Activated CD8-positive, alpha-beta T cell treated with anti-CD3 and anti-CD28 coated beads, Interleukin-2, amount 10 ng/mL, durations not matched to agents 7 days and 5 days (primary cell): Measurements from ENCODE around the gene SH2D4B. TPM values are rescaled to one million over a fixed set of nuclear protein-coding genes. Genes with fewer than 3 reads are reported as not detected.

Source experiments
- ATAC-seq: fragments of 150-1000 bp; cut with Tn5 transposase; one replicate; pipeline ENCODE4 v1.10.0; 2021; ENCODE audit warnings: moderate library complexity
- CTCF ChIA-PET: fragments of 350-600 bp; sonication (Branson Sonifier 250); formaldehyde crosslinking; loops from one replicate; lab custom pipeline; 2021; ENCODE audit warnings: antibody characterized with exemption; lab: Charles Lee
- POLR2A ChIA-PET: fragments of 350-600 bp; sonication (Branson Sonifier 250); formaldehyde crosslinking; loops from one replicate; lab custom pipeline; 2021; ENCODE audit warnings: antibody characterized with exemption; lab: Charles Lee
- DNase-seq: peaks from one replicate; pipeline ENCODE4 v3.0.0-alpha.2; 2020
- H3K27ac Mint-ChIP-seq: one replicate; pipeline ENCODE4 v1.8.0; 2021; ENCODE audit warnings: mild to moderate bottlenecking, mixed read lengths
- H3K27me3 Mint-ChIP-seq: one replicate; pipeline ENCODE4 v1.8.0; 2021; ENCODE audit warnings: low read depth, mixed read lengths
- H3K36me3 Mint-ChIP-seq: one replicate; pipeline ENCODE4 v1.8.0; 2021; ENCODE audit warnings: low read depth, mixed read lengths
- H3K4me1 Mint-ChIP-seq: one replicate; pipeline ENCODE4 v1.8.0; 2021; ENCODE audit warnings: low read depth, mixed read lengths
- H3K4me3 Mint-ChIP-seq: one replicate; pipeline ENCODE4 v1.8.0; 2021; ENCODE audit warnings: mild to moderate bottlenecking, mixed read lengths
- H3K9me3 Mint-ChIP-seq: one replicate; pipeline ENCODE4 v1.8.0; 2022; ENCODE audit warnings: mixed read lengths; ENCODE audit not compliant: insufficient read depth
- total RNA-seq, 2 experiments: library from RNA; stranded (reverse); gene quantifications; one replicate each; pipeline ENCODE4 v1.2.3, GENCODE V29; 2021

The SH2D4B gene
- total RNA-seq, 2 experiments from 2014 or later = 0.13 to 0.21 TPM

DNA sequence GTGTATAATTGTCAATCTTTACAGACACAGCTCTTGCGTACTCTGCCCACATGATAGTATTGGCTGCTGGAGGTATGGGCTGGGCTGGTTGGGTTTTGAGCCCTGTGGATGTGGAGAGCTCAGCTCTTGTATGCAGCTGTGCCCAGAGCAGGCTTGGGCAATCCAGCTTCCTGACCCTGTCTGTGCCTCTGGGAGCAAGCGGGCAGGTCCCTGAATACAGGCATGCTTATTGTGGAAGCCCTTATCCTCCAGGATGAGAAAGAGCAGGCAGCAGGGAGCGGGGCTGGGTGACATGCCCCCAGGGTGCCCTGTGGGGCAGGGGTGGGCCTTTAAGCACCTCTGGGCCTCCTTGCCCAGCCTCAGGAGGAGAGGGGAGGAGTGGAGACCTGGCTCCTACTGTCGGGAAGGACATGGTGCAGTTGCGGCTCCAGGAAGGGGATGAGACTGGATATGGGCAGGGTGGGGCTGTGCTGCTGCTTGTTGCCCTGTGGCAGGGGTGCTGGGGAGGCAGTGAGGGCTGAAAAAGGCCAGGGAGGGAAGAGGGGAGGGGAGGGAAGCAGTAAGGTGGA lies 32.7 kb upstream of the SH2D4B start:
- Mint-ChIP-seq H3K4me1 (peaks cover 72% of the 10 kb centered on the region), H3K4me3 (no peak overlapping the region), H3K27me3 (no peaks in the 10 kb centered on the region), H3K27ac (peak overlapping the region; percentile 87), H3K9me3 (no peaks in the 10 kb centered on the region), H3K36me3 (peaks cover 60% of the 10 kb centered on the region)
- ChIA-PET POLR2A (interaction anchor here (0.9 to 2.1 kb wide), 6 partner anchors 33 to 127 kb away, joined by 3 to 14 read pairs (median 4); no protein-coding TSS in a partner anchor), CTCF (interaction anchor here (0.6 to 22.0 kb wide), 39 partner anchors 8 to 419 kb away, joined by 3 to 1113 read pairs (median 8); partner anchors contain the start of genes PRXL2A and TSPAN14)
- ATAC-seq = peak; percentile 4
- no peak for DNase-seq

DNA sequence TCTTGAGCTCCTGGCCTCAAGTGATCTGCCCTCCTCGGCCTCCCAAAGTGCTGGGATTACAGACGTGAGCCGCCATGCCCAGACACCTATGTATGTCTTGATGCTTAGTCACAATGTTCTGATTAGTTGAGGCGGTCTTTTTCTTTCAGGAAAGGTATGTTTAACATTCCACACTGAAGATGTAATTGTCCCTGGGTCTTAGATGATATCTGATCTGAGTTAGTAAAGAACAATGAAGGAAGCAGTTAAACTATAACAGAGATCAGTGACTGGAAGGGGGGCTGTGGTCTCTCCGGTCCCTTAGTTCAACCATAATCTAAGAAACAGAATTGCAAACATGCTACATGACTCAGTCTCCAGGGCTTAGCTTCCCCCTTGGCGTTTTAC lies 31.5 kb upstream of the SH2D4B start:
- H3K27ac Mint-ChIP-seq = no peak overlapping the region
- H3K9me3 Mint-ChIP-seq = no peaks in the 10 kb centered on the region
- H3K4me3 Mint-ChIP-seq = no peak overlapping the region
- H3K36me3 Mint-ChIP-seq = peaks cover 63% of the 10 kb centered on the region
- DNase-seq (no peak), ATAC-seq (no peak)
- POLR2A ChIA-PET = interaction anchor here (0.9 to 2.1 kb wide), 5 partner anchors 34 to 62 kb away, joined by 3 to 14 read pairs (median 5); no protein-coding TSS in a partner anchor
- CTCF ChIA-PET = interaction anchor here (0.6 to 22.0 kb wide), 35 partner anchors 7 to 133 kb away, joined by 3 to 1113 read pairs (median 9); partner anchors contain the start of genes PRXL2A and TSPAN14
- no peaks in the 10 kb centered on the region for H3K27me3 Mint-ChIP-seq
- peaks cover 73% of the 10 kb centered on the region for H3K4me1 Mint-ChIP-seq

DNA sequence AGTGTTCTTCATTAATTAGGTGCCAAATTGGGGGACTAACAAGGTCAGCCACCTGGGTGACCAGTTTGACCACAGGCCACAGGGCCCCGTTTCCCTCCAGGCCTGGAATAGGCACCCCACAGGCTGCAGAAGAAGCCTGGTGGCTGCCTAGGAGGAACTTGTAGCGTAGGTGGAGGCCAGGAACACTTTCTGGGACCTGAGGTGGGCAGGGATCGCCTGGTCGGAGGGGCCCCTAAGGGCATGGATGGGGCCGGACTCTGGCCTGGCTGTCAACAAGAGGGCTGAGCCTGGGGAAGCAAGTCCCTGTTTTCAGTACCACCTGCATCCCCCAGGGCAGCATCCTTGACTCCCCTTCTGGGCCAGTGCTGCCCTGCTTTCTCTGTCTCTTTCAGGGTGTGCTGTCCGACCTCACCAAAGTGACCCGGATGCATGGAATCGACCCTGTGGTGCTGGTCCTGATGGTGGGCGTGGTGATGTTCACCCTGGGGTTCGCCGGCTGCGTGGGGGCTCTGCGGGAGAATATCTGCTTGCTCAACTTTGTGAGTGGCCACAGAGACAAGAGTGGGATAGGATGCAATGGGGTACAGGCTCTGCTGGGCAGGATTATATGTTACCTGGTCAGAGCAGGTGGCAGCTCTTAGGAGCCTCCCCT lies 30.7 kb upstream of the SH2D4B start:
- H3K4me1 Mint-ChIP-seq = peaks cover 73% of the 10 kb centered on the region
- H3K27ac Mint-ChIP-seq = peak overlapping the region; percentile 20
- H3K36me3 Mint-ChIP-seq = peaks cover 65% of the 10 kb centered on the region
- H3K9me3 Mint-ChIP-seq = no peaks in the 10 kb centered on the region
- ATAC-seq (no peak), DNase-seq (no peak)
- H3K27me3 Mint-ChIP-seq = no peaks in the 10 kb centered on the region
- POLR2A ChIA-PET = no interaction called here
- CTCF ChIA-PET = interaction anchor here (2.1 to 22.0 kb wide), 3 partner anchors 49 to 124 kb away, joined by 5 to 1113 read pairs (median 57); partner anchors contain the start of gene TSPAN14
- no peak overlapping the region for H3K4me3 Mint-ChIP-seq

DNA sequence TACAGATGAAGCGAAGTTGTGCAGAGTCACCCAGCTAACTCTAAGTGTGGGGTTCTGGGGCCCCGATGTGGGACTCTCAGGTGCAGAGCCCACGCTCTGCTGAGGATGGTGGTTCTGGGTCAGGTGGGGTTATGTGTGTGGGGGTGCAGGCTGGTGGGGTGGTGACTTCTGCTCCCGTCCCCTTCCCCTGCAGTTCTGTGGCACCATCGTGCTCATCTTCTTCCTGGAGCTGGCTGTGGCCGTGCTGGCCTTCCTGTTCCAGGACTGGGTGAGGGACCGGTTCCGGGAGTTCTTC lies 28.6 kb upstream of the SH2D4B start:
- POLR2A ChIA-PET = interaction anchor here (0.8 to 1.0 kb wide), 2 partner anchors 39 to 65 kb away, joined by 3 to 5 read pairs; no protein-coding TSS in a partner anchor
- Mint-ChIP-seq H3K27ac (no peak overlapping the region), H3K4me3 (no peak overlapping the region), H3K9me3 (no peaks in the 10 kb centered on the region), H3K27me3 (no peaks in the 10 kb centered on the region), H3K4me1 (peaks cover 57% of the 10 kb centered on the region), H3K36me3 (peaks cover 71% of the 10 kb centered on the region)
- DNase-seq (no peak), ATAC-seq (no peak)
- CTCF ChIA-PET = interaction anchor here (0.8 to 22.0 kb wide), 4 partner anchors 51 to 126 kb away, joined by 3 to 1113 read pairs (median 4); partner anchors contain the start of gene TSPAN14

DNA sequence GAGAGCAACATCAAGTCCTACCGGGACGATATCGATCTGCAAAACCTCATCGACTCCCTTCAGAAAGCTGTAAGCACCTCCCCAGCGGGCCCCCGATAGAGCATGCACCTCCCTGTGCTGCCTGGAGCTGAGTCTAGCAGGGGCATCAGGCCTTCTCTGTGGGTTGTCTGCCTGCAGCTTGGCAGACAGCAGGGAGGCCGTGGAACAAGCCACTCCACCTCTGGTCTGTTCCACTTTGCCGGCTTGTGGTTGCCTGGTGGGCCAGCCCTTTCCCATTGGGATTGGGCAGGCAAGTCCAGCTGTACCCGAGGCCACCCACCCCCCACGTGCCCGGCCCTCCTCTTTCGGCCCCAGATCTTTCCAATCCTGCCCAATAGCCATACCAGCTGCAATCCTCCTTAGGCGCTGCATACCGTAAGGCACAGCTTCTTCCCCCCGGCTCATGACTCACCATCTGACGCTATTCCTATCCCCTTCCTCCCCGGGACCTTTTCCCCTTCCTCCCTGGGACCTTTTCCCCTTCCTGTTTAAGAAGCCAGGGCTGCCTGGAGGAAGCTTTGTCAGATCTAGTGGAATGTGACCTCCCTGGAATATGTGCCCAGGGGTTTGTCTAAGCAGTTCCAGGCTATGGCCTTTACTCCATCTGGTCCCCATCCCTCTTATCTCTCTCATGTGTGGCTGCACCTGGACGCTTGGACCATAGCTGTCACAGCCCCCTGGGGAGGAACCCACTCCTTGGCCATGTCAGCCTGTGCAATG lies 28.1 kb upstream of the SH2D4B start:
- no peaks in the 10 kb centered on the region for H3K9me3 Mint-ChIP-seq
- CTCF ChIA-PET = interaction anchor here (0.8 to 22.0 kb wide), 4 partner anchors 22 to 127 kb away, joined by 3 to 1113 read pairs (median 4); partner anchors contain the start of gene TSPAN14
- no peak for DNase-seq
- no peak for ATAC-seq
- peaks cover 52% of the 10 kb centered on the region for H3K4me1 Mint-ChIP-seq
- H3K27ac Mint-ChIP-seq = peak overlapping the region; percentile 28
- H3K36me3 Mint-ChIP-seq = peaks cover 73% of the 10 kb centered on the region
- POLR2A ChIA-PET = interaction anchor here (0.8 to 1.0 kb wide), 2 partner anchors 39 to 66 kb away, joined by 3 to 5 read pairs; no protein-coding TSS in a partner anchor
- H3K27me3 Mint-ChIP-seq = no peaks in the 10 kb centered on the region
- H3K4me3 Mint-ChIP-seq = no peak overlapping the region

DNA sequence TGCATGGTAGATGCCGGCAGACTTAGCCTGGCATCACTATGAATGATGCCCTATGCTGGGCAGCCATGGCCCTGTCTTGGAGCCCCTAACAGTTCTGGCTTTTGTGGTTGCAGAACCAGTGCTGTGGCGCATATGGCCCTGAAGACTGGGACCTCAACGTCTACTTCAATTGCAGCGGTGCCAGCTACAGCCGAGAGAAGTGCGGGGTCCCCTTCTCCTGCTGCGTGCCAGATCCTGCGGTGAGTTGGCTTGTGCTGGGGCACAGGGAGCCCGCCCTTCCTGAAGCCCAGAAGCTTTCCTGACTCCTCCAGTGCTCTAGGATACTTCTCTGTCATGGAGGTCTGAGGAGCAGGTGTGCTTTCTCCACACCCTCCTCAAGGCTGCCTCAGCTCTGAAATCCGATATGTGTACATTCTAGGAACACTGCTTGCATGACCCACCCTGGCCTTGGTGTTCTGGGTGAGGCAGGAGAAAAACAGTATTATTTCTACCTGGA lies 25.6 kb upstream of the SH2D4B start:
- H3K27me3 Mint-ChIP-seq = no peaks in the 10 kb centered on the region
- peaks cover 76% of the 10 kb centered on the region for H3K36me3 Mint-ChIP-seq
- H3K4me3 Mint-ChIP-seq = peak overlapping the region; percentile 40
- DNase-seq (no peak), ATAC-seq (no peak)
- H3K27ac Mint-ChIP-seq = peak overlapping the region; percentile 91
- H3K9me3 Mint-ChIP-seq = no peaks in the 10 kb centered on the region
- ChIA-PET POLR2A (interaction anchor here (0.7 to 1.7 kb wide), 6 partner anchors 12 to 68 kb away, joined by 4 to 8 read pairs (median 4); no protein-coding TSS in a partner anchor), CTCF (interaction anchor here (1.0 to 22.0 kb wide), 17 partner anchors 8 to 151 kb away, joined by 3 to 1113 read pairs (median 8); partner anchors contain the start of genes PRXL2A and TSPAN14)
- H3K4me1 Mint-ChIP-seq = peaks cover 49% of the 10 kb centered on the region

DNA sequence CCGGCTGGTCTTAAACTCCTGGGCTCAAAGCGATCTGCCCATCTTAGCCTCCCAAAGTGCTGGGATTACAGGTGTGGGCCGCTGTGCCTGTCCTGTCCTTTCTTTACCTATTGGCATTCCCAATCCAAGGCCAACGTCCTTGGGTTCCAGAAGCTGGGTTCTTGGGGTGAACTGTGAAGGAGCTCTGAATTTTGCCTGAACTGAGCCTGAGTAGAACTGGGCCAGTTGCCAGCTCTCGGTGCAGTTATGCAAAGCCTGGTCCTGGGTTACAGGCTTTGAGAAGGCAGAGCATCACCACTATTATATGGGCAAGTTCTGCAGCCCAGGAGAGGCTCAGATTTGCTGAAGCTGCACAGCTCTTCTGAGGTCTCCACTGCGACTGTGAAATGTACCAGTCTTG lies 24.6 kb upstream of the SH2D4B start:
- H3K4me1 Mint-ChIP-seq = peaks cover 58% of the 10 kb centered on the region
- ChIA-PET CTCF (interaction anchor here (1.1 to 22.0 kb wide), 5 partner anchors 9 to 131 kb away, joined by 3 to 1113 read pairs (median 31); partner anchors contain the start of gene TSPAN14), POLR2A (interaction anchor here (0.6 to 1.1 kb wide), 3 partner anchors 15 to 53 kb away, joined by 3 read pairs; no protein-coding TSS in a partner anchor)
- H3K4me3 Mint-ChIP-seq = no peak overlapping the region
- H3K36me3 Mint-ChIP-seq = peaks cover 79% of the 10 kb centered on the region
- DNase-seq = no peak
- H3K9me3 Mint-ChIP-seq = no peaks in the 10 kb centered on the region
- ATAC-seq = no peak
- no peaks in the 10 kb centered on the region for H3K27me3 Mint-ChIP-seq
- H3K27ac Mint-ChIP-seq = no peak overlapping the region

DNA sequence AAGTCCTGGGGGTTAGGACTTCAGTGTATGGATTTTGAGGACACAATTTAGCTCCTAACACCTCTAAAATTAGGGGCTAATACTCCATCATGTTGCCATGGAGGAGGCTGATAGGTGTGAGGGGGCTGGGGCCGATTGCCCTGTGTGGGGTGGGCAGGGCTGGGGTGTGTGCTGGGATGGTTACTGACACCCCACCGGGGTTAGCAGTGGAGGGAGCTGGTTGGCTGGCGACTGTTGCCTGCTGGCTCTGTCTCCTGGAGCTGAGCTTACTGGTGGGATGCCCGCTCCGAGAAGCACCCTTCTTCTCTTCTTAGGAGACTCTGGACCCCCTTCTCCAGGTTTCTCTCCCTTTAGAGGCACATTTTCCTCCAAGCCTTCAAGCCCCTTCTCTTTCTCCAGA lies 22.2 kb upstream of the SH2D4B start:
- Mint-ChIP-seq H3K36me3 (peaks cover 83% of the 10 kb centered on the region), H3K4me3 (no peak overlapping the region), H3K27ac (peak overlapping the region; percentile 58), H3K9me3 (no peaks in the 10 kb centered on the region), H3K27me3 (no peaks in the 10 kb centered on the region), H3K4me1 (peaks cover 65% of the 10 kb centered on the region)
- CTCF ChIA-PET = interaction anchor here (1.1 to 22.0 kb wide), 3 partner anchors 10 to 58 kb away, joined by 5 to 1113 read pairs (median 32); partner anchors contain the start of gene TSPAN14
- POLR2A ChIA-PET = no interaction called here
- ATAC-seq (no peak), DNase-seq (no peak)

DNA sequence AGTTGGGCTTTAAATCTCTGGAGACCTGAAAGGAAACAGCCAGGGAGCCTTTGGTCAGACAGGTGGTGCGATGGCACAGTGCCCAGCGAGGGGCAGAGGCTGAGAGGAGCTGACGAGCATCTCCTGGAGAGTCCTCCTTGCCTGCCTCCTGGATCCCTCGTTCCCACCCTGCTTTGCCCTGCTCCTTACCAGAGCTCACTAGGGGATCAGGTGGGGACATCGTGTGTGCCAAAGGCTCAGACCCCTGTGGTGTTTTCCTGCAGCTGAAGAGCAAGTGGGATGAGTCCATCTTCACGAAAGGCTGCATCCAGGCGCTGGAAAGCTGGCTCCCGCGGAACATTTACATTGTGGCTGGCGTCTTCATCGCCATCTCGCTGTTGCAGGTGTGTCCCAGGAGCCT lies 21.8 kb upstream of the SH2D4B start:
- Mint-ChIP-seq H3K36me3 (peaks cover 85% of the 10 kb centered on the region), H3K9me3 (no peaks in the 10 kb centered on the region), H3K27ac (peak overlapping the region; percentile 70), H3K27me3 (no peaks in the 10 kb centered on the region), H3K4me1 (peaks cover 67% of the 10 kb centered on the region), H3K4me3 (no peak overlapping the region)
- ATAC-seq (no peak), DNase-seq (no peak)
- ChIA-PET POLR2A (no interaction called here), CTCF (interaction anchor here (0.8 to 22.0 kb wide), 3 partner anchors 10 to 80 kb away, joined by 3 to 1113 read pairs (median 5); partner anchors contain the start of gene TSPAN14)

DNA sequence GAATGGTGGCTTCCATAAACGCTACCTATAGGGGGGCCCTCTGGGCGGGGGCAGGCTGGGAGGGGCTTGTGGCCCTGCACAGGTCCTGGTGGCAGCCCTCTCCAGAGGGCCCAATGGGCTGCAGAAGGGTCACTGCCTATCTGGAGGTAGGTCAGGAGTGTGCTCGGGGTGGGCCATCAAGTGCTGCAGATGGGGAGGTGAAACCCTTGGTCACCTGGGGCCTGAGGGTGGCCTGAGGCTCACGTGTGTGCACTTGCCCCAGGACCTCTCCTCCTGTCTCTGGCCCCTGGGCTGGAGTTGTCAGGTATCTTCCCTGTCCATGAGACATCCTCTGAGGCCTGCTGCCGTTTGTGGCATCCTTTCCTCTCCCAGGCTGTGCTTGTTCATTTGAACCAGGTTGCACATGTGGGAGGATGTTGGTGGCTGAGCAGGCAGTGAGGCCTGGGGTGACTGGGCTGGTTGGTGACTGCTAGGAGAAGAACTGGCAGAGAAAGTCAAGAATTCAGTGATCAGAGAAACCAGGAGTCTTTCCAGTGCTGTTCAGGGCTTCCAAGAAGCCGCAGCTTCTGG lies 21.1 kb upstream of the SH2D4B start:
- Mint-ChIP-seq H3K36me3 (peaks cover 84% of the 10 kb centered on the region), H3K27me3 (no peaks in the 10 kb centered on the region), H3K4me3 (no peak overlapping the region), H3K9me3 (no peaks in the 10 kb centered on the region), H3K27ac (peak overlapping the region; percentile 84), H3K4me1 (peaks cover 62% of the 10 kb centered on the region)
- DNase-seq (no peak), ATAC-seq (peak; percentile 33)
- ChIA-PET POLR2A (no interaction called here), CTCF (interaction anchor here (0.8 to 22.0 kb wide), 3 partner anchors 11 to 80 kb away, joined by 3 to 1113 read pairs (median 5); partner anchors contain the start of gene TSPAN14)
